Retina (tissue), 1 donor: Measurements from ENCODE around the gene HSH2D.

Experiments
- DNase-seq: peaks from one replicate; pipeline ENCODE4 v3.0.0-alpha.2; 2016

The HSH2D gene

GRCh38 chr19:16121141-16121540, 22.3 kb upstream of the HSH2D start:
- DNase-seq, result no peak

- no peak for DNase-seq
Observed at GRCh38 chr19:16121967-16122366, 21.5 kb upstream of the HSH2D start.

GRCh38 chr19:16124953-16125352, 18.5 kb upstream of the HSH2D start:
- no peak for DNase-seq

GRCh38 chr19:16125737-16126495, 17.6 kb upstream of the HSH2D start:
- no peak for DNase-seq

GRCh38 chr19:16127080-16127479, 16.4 kb upstream of the HSH2D start:
- DNase-seq, result no peak

- no peak for DNase-seq
Observed at GRCh38 chr19:16127776-16128371, 15.6 kb upstream of the HSH2D start.

GRCh38 chr19:16131648-16132047, 11.8 kb upstream of the HSH2D start:
- DNase-seq, result no peak

GRCh38 chr19:16133818-16134217, 9.7 kb upstream of the HSH2D start:
- DNase-seq, result no peak

- DNase-seq, result no peak
Observed at GRCh38 chr19:16134510-16134909, 9.0 kb upstream of the HSH2D start.

- DNase-seq, result no peak
Observed at GRCh38 chr19:16135430-16136127, 7.9 kb upstream of the HSH2D start.

DNA sequence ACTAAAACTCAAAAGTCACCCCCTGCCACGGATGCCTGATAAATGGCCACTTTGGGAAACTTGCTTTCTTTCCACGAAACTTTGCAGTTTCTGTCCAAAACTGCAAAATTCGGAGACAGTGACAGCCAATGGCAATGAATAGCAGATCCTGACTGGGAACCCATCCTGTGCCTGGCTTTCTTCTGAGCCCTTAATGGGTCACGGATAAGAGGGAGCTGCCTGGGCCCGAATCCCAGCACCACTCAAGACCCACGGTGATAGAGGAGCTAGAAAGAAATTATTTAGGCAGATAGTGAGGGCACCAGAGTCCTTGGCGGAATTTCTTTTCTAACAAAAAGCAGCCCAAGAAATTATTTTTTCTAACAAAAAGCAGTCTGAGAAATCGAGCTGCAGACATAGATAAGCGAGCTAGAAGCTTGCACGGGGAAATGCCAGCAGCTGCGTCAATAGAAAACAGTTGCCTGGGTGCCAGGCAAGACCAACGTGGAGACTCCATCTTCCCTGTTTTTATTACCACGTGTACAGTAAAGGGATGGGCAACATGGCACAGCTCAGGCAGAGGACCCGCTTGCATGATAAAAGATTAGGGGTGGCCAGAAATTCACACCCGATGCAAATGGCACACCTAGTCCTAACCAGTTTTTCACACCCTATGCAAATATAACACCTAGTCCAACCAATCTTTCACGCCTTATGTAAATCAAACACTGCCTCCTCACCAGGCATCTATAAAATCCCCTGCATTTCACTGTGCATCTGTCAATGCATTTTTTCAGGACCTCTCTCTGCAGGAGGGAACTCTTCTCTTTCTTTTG, 7.1 kb upstream of the HSH2D start:
- no peak for DNase-seq

- no peak for DNase-seq
Observed at GRCh38 chr19:16139752-16140151, 3.7 kb upstream of the HSH2D start.

DNA sequence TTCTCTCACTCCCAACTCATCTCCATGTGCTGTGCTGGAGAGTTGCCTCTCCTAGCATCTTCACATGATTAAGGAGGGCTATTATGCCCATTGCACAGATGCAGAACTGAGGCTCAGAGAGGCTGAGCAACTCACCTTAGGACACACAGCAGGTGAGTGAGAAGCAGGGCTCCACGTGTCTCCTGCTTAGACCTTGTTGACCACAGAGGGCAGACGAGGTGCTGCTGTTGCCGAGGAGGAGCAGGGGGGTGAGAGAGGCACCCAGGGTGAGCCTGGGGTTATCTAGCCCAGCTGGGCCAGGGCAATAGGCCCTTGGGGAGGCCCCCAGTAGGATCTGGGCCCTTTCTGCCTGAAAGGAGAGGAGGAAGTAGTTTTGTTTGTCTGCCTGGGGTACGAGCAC, 2.4 kb upstream of the HSH2D start:
- no peak for DNase-seq

DNA sequence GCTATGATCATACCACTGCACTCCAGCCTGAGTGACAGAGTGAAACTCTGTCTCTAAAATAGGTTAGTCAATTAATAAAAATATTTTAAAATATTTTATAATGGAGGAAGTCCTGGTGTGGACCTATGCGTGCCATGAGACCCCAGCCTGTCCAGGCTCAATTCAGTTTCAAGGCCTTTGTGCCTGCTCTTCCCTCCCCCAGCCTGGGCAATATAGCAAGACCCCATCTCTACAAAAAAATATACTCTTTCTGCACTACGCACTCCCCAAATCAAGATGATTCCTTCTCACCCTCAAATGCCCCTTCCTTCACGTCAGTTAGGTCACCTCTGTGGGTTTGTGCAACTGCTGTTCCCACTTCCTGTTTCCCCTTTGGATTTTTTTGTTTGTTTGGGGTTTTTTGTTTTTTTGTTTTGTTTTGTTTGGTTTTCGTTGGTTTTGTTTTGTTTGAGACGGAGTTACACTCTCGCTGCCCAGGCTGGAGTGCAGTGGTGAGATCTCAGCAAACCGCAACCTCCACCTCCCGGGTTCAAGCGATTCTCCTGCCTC, 1.4 kb upstream of the HSH2D start:
- DNase-seq, result no peak

- DNase-seq, result no peak
Observed at GRCh38 chr19:16144216-16144581, 714 bp downstream of the HSH2D start.

GRCh38 chr19:16146112-16146511, 2.6 kb downstream of the HSH2D start:
- DNase-seq, result no peak

DNA sequence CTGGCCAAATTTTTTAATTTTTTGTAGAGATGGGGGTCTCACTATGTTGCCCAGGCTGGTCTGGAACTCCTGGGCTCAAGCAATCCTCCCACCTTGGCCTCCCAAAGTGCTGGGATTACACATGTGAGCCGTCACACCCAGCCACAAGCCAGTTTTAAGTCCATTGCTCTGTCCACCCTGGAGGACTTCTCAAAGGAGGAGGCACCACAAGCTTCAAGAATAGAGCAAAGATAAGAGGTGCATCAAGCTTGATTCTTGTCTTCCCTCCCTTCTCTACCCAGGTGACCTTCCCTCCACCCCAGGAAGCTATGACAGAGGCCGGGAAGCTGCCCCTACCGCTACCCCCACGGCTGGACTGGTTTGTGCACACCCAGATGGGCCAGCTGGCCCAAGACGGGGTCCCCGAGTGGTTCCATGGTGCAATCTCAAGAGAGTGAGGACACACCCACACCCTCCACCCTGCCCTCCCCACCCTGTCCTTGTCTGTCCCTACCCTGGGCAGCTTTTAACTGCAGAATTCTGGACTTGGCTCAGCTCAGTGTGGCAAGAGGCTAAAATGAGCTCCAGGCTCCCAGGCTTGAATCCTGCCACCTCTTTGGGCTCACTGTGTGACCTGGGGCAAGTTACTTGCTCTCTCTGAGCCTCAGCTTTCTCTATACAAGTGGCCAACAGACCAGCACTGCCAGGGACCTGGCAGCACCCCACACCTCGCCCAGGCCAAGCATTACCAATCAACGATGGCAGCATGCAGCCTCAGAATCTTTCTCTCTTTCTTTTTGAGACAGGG, 5.2 kb downstream of the HSH2D start:
- no peak for DNase-seq

- DNase-seq, result no peak
Observed at GRCh38 chr19:16153582-16154336, 10.3 kb downstream of the HSH2D start.

GRCh38 chr19:16154557-16154956, 11.1 kb downstream of the HSH2D start:
- no peak for DNase-seq

DNA sequence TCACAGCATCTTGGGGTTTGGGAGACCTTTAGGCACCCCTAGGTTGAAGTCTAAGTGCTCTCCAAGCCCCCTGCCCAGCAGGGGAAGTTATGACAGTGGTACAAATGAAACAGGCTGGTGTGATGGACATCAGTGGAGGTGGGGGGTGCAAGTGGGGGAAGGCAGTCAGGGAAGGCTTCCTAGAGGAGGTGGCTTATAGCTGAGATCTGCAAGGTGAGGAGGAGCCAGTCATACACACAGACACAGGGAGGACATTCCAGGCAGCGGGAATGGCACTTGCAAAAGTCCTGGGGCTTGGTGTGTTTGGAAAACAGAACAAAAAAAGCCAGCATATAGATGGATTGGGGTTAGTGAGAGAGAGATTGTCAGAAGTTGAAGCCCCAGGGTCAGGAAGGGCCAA, 11.6 kb downstream of the HSH2D start:
- no peak for DNase-seq

- no peak for DNase-seq
Observed at GRCh38 chr19:16156904-16157303, 13.4 kb downstream of the HSH2D start.
